Psoas muscle (tissue), 8 donors: Measurements from ENCODE around the gene EBF3. TPM values are rescaled to one million over a fixed set of nuclear protein-coding genes. Genes with fewer than 3 reads are reported as not detected.

Experiments used
- ATAC-seq, 4 donors: fragments of 200-7000 bp; cut with Tn5 transposase; one replicate each; pipeline ENCODE4 v1.9.1; 2020; ENCODE audit warnings: moderate library complexity in 3 of 4, mild to moderate bottlenecking in 2 of 4
- DNase-seq, 2 donors: peaks; one replicate each; pipeline ENCODE4 v3.0.0-alpha.2; 2020
- H3K27ac ChIP-seq: fragments of 200-600 bp; one replicate; pipeline ENCODE4 v1.8.0; 2022
- H3K27me3 ChIP-seq, 3 donors: fragments of 200-600 bp in 1 of 3; one replicate each; pipeline versions ENCODE4 v1.6.1 to v1.8.0; 2013 to 2022; ENCODE audit warnings: low read length in 2 of 3, mild to moderate bottlenecking in 2 of 3, moderate library complexity in 1 of 3; ENCODE audit not compliant: insufficient read depth in 3 of 3
- H3K36me3 ChIP-seq, 2 donors: fragments of 200-600 bp in 1 of 2; one replicate each; pipeline versions ENCODE4 v1.6.1 to v1.8.0; 2013 to 2022; ENCODE audit warnings: low read depth in 1 of 2, mild to moderate bottlenecking in 1 of 2, moderate library complexity in 1 of 2; ENCODE audit not compliant: insufficient read depth in 1 of 2
- H3K4me1 ChIP-seq: fragments of 200-600 bp; one replicate; pipeline ENCODE4 v1.8.0; 2022
- H3K4me3 ChIP-seq: fragments of 200-600 bp; one replicate; pipeline ENCODE4 v1.8.0; 2022; ENCODE audit warnings: mild to moderate bottlenecking
- H3K9me3 ChIP-seq: fragments of 200-600 bp; one replicate; pipeline ENCODE4 v1.8.0; 2022
- CTCF ChIP-seq: fragments of 200-600 bp; IDR thresholded peaks from one replicate; pipeline ENCODE4 v1.8.0; 2022; ENCODE audit warnings: antibody characterized with exemption
- WGBS, 3 donors: extraction: QIAGEN DNeasy Blood & Tissue Kit; methylation state at CpG; one replicate each; pipeline versions ENCODE4 v1.1.6 to v1.1.7; 2013; 5-methylcytosine and 5-hydroxymethylcytosine counted together
- intact Hi-C, 2 donors: fragments of 100-400 bp; cut with DNase I; formaldehyde crosslinking; loops; one replicate each; pipeline versions ENCODE4 v1.11.0 to v1.14.2; 2022
- polyA plus RNA-seq, 3 donors: library from polyadenylated mRNA; stranded (reverse); fragments of 200-250 nt; gene quantifications; one replicate each; pipeline ENCODE4 v1.2.3, GENCODE V29; 2013
- total RNA-seq, 4 donors: library from RNA; stranded (reverse); fragmentation: NEBNext Ultra II Directional in 2 of 4; extraction: Animal tissue kit (Norgen Biotek cat#: 25700) in 2 of 4; gene quantifications; one replicate each; pipeline versions ENCODE4 v1.2.1 to v1.2.4, GENCODE V29; 2021 to 2023
- donor health status: healthy with polysubstance abuse.
- donor health status: DM: no; HTN: no; CAD: no; lungs with moderate emphysema.
- donor health status: Bipolar disorder and iron deficiency.
- donor health status: healthy.
- donor health status: DM: yes; HTN: yes; CAD: no.
- donor health status: DM: no; HTN: no; CAD: no.
- donor health status: DM: no; HTN: no; CAD: no.
- donor health status: DM: yes; HTN: yes; CAD: no.

EBF3 gene
- total and polyA plus RNA-seq, 7 donors, result 3.2 to 10.1 (median 5.2) TPM

DNA sequence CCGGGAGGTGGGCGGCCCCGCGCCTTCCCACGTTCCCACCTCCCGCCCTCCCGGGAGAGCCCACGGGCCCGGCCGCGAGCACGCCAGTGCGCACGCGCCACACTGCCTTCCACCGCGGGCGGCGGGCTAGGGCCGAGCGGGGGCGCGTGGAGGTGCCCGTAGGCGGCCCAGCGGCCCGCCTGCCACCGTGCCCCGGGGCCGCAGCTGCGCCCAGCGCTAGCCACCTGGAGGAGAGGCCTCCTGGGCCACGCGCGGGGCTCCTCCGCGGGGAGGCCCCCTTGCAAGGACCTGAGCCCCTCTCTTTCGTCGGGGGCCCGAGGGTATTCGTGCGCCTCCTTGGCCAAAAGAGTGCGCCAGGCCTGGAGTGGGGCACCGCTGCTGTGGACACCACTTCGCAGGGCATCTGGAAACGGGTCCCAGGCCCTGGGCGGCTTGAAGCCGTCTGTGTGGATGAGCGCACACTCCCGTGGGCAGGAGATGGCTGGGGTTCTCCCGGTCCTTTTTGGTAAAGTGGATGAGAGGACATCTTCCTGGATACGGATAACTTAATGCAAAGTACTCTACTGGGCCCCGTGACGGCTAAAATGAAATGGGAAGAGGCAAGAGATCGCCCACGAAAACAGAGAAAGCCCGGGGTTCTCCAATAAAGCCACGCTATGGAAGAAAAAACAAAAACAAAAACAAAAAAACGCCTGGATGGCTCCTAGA lies 9.0 kb upstream of the EBF3 start:
- Histone ChIP-seq H3K27me3 (peaks cover 0 to 58% (median 5%) of the 10 kb centered on the region in 3 donors), H3K4me1 (peaks cover 5% of the 10 kb centered on the region), H3K36me3 (no peaks in the 10 kb centered on the region), H3K27ac (no peak overlapping the region), H3K4me3 (peak overlapping the region; percentile 68), H3K9me3 (no peaks in the 10 kb centered on the region)
- intact Hi-C loops, result loop anchor here (5.0 kb wide), 3 partner anchors 134 to 1706 kb away; no protein-coding TSS in a partner anchor
- TF ChIP-seq CTCF, result no peak
- ATAC-seq (no peak), DNase-seq (no peak)
- WGBS, 3 donors, result 43 to 49% (median 47%) methylated on average over 58 to 59 of the region's 59 CpGs

DNA sequence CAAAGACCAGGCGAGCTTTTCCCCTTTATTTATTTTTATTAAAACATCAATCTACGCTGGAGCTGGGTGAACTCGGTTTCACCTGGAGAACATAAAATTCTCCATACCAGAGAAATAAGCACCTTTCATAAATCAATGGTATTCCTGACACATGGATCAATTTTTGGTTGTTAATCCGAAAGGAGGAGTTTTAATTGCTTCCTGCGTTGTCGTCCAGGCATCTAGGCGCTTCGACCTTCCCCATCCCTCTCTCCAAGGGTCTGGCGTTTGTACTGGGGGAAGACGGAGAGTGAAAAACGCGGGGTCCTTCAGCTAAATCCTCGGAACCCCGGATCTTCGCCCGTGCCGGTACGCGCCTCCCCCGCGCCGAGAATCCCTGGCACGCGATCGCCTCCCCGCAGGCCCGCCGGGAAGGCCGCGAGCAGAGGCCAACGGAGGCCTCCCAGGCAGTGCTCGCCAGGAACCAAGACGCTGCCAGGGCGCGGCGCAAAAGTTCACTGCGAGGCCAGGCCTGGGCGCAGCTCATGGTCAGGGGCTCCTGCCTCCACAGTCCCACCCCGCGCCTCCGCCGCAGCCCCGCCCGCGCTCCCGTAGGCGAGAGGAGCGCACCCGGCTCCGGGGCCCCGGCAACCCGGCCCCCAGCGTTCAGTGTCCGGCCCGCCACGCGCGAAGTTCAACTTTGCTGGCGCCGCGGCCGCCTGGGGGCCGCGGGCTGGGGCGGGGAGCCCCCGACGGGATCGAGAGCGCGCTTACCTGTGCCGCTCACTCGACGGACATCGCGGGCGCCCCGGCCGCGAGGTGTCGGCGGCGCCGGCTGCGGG lies 8.3 kb upstream of the EBF3 start:
- Histone ChIP-seq H3K4me1 (peaks cover 5% of the 10 kb centered on the region), H3K27me3 (peaks cover 0 to 66% (median 5%) of the 10 kb centered on the region in 3 donors), H3K4me3 (peak overlapping the region; percentile 68), H3K27ac (no peak overlapping the region), H3K36me3 (no peaks in the 10 kb centered on the region), H3K9me3 (no peaks in the 10 kb centered on the region)
- TF ChIP-seq CTCF, result no peak
- ATAC-seq, result peak in 2 of 4 donors; percentile 40 to 54
- DNase-seq, result peak; percentile 43 to 71
- 2 to 9% (median 4%) methylated on average over 61 to 84 of the region's 84 CpGs for WGBS, 3 donors
- intact Hi-C loops, result loop anchor here (5.0 kb wide), 3 partner anchors 135 to 1705 kb away; no protein-coding TSS in a partner anchor

DNA sequence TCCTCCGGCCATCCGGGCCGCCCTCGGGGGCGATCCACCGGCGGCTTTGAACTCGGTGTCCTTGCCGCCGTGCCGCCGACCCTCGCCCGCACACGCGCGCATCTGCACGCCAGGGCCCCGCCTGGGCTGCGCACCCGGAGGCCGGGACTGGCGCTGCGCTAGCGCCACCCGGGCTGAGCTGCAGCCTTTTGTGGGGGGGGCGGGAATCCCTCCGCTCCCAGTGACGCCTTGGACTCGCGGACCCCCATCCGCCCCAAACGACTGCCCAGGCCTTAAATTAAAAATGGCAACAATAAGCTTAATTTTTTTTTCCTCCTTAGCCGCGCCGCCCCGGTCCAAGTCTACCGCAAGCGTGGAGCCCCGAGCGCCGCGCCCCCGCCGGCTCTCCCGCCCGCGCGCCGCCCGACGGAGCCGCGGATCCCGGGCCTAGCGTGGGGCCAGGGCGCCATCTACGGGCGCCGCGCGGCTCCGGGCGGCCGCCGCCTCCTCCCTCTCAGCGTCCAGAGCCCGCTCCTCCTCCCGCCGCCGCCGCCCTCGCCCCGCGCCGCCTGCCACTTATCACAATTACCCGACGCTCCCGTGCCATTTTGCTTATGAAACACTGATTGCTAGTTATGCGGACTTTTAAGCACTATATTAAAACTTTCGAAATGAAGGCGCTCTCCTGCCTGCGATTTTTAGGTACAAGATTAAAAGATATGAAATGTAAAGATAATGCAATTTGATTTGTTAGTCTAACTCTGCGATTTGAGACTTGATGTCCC lies 7.5 kb upstream of the EBF3 start:
- H3K4me1 ChIP-seq, result peaks cover 5% of the 10 kb centered on the region
- DNase-seq (peak; percentile 74 to 82), ATAC-seq (peak; percentile 89 to 91 (median 90))
- 0 to 1% (median 1%) methylated on average over 55 to 84 of the region's 84 CpGs for WGBS, 3 donors
- peak overlapping the region; percentile 68 for H3K4me3 ChIP-seq
- no peaks in the 10 kb centered on the region for H3K36me3 ChIP-seq
- no peaks in the 10 kb centered on the region for H3K9me3 ChIP-seq
- TF ChIP-seq CTCF, result peak; percentile 68
- intact Hi-C loops, result loop anchor here (1.0 to 5.0 kb wide), 4 partner anchors 136 to 1704 kb away; no protein-coding TSS in a partner anchor
- H3K27me3 ChIP-seq, result peaks cover 0 to 74% (median 5%) of the 10 kb centered on the region in 3 donors
- no peak overlapping the region for H3K27ac ChIP-seq

- peak; percentile 32 to 58 for DNase-seq
These were observed 6.6 kb upstream of the EBF3 start for GRCh38 chr10:129970465-129971364.

More at GRCh38 chr10:129970465-129971364, 6.6 kb upstream of the EBF3 start:
- no peaks in the 10 kb centered on the region for H3K36me3 ChIP-seq
- no peak overlapping the region for H3K27ac ChIP-seq
- intact Hi-C loops, result loop anchor here (1.0 to 5.0 kb wide), 4 partner anchors 137 to 1703 kb away; no protein-coding TSS in a partner anchor
- H3K9me3 ChIP-seq, result no peaks in the 10 kb centered on the region
- WGBS, 3 donors, result 5 to 6% (median 5%) methylated on average over 57 to 58 of the region's 58 CpGs
- peaks cover 5% of the 10 kb centered on the region for H3K4me1 ChIP-seq
- ATAC-seq, result peak in 1 of 4 donors; percentile 11
- H3K4me3 ChIP-seq, result peak overlapping the region; percentile 68
- peaks cover 0 to 78% (median 5%) of the 10 kb centered on the region in 3 donors for H3K27me3 ChIP-seq
- TF ChIP-seq CTCF, result no peak
